Activated CD8-positive, alpha-beta memory T cell treated with anti-CD3 and anti-CD28 coated beads, Interleukin-2, amount 50 U/mL, for 1 hour (primary cell): ENCODE data around the gene ARHGEF7.

Experiments used
- DNase-seq: peaks from one replicate; pipeline ENCODE4 v3.0.0-alpha.2; 2020; ENCODE audit errors: extremely low read depth

Gene ARHGEF7

GRCh38 chr13:111275995-111276618 is 161.0 kb downstream of the ARHGEF7 start:
- no peak for DNase-seq

DNA sequence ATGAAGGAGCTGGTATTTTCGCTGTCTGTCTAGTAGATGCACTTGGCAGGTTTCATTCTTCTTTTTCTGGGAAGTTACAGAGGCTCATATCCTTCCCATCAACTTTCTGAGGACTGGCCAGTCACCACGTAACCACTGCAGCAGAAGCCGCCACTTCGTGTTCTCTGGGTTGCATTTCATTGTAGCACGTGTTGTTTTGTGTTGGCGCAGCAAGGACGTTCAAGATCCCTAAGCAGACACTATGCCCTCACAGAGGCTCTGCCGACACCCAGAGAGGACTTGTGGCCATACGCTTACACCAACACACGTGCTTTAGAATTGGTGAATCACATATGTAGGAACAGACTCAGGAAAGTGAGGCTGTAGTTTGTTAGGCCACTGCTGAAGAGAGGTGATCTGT is 163.1 kb downstream of the ARHGEF7 start:
- no peak for DNase-seq

GRCh38 chr13:111278743-111279652 is 163.9 kb downstream of the ARHGEF7 start:
- DNase-seq: no peak

- DNase-seq: no peak
Observed at GRCh38 chr13:111280226-111280625, 165.1 kb downstream of the ARHGEF7 start.

GRCh38 chr13:111280681-111281585 is 165.8 kb downstream of the ARHGEF7 start:
- DNase-seq: no peak

GRCh38 chr13:111281751-111282311 is 166.7 kb downstream of the ARHGEF7 start:
- no peak for DNase-seq

GRCh38 chr13:111282425-111282824 is 167.3 kb downstream of the ARHGEF7 start:
- no peak for DNase-seq

GRCh38 chr13:111282997-111283396 is 167.9 kb downstream of the ARHGEF7 start:
- no peak for DNase-seq

- no peak for DNase-seq
Observed at GRCh38 chr13:111283457-111283856, 168.3 kb downstream of the ARHGEF7 start.

- no peak for DNase-seq
Observed at GRCh38 chr13:111283991-111284390, 168.9 kb downstream of the ARHGEF7 start.

DNA sequence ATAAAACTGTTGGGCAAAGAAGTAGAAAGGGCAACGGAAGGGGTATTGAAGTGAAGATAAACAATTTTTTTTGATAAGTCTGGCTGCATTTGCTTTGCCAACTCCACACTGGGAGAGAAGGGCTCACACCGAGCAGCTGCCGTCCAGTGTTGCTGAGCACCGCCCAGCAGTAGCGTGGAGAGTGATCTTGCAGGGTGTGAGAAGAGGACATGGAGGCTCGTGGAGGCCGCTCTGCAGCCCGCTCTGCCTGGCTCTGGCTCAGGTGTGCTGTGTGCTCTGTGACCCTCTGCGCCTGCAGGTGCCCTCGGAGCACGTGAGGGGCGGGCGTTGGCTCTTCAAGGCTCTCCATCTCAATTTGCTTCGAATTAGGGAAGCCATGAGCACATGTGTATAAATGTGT is 169.5 kb downstream of the ARHGEF7 start:
- DNase-seq: no peak

- no peak for DNase-seq
Observed at GRCh38 chr13:111286162-111286561, 171.1 kb downstream of the ARHGEF7 start.

DNA sequence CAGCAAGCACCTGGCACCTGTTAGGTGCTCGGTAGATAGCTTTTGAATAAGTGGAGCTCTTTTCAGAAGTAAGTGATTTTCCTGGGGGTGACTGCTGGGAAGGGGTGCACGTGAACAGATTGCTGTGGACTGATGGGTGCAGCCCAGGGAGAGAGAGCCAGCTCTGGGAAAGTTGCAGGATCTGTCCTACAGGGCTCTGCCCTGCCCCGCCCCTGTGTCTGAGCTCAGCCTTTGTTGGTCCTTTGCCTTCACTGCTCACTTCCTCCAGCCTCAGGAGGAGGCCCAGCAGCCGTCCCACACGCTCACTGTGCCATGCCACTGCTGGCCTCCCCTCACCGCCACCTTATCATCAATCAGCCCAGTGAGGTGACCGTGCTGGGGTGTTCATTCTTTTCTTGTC is 171.6 kb downstream of the ARHGEF7 start:
- no peak for DNase-seq

DNA sequence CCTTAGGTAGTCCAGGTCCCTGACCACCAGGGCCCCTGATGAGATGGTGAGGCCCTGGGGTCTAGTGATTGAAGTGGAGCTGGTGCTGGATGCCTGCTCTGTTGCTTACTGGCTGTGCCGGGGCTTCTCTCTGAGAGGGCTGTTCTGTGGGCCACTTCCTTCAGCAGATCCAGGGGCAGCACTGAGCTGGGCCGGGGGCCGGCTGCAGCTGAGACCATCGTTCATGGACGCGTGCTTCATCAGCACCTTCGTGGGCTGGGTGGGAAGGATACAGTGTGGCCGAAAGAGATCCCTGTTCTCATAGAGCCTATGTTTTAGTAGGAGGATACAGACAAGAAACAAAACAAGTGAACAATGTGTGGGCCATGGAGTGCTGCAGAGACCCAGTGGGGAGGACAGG is 172.1 kb downstream of the ARHGEF7 start:
- DNase-seq: no peak

DNA sequence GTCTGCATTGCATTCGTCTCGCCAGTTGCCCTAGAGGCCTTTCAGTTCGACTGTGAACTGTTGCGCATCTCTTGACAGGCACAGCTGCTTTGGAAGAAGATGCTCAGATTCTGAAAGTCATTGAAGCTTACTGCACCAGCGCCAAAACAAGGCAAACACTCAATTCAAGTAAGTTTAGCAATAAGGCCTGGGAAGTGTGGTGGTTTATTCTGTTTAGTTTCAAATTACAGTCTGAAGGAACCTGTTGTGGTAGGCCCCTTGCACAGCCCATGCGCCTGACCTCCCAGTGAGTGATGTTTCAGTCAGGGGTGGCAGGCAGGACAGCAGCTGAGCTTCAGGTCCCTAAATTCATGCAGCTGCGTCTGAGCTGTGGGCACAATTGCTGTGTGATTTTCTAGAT is 173.2 kb downstream of the ARHGEF7 start:
- no peak for DNase-seq

- DNase-seq: no peak
Observed at GRCh38 chr13:111289251-111289650, 174.1 kb downstream of the ARHGEF7 start.

GRCh38 chr13:111291908-111292307 is 176.8 kb downstream of the ARHGEF7 start:
- no peak for DNase-seq

DNA sequence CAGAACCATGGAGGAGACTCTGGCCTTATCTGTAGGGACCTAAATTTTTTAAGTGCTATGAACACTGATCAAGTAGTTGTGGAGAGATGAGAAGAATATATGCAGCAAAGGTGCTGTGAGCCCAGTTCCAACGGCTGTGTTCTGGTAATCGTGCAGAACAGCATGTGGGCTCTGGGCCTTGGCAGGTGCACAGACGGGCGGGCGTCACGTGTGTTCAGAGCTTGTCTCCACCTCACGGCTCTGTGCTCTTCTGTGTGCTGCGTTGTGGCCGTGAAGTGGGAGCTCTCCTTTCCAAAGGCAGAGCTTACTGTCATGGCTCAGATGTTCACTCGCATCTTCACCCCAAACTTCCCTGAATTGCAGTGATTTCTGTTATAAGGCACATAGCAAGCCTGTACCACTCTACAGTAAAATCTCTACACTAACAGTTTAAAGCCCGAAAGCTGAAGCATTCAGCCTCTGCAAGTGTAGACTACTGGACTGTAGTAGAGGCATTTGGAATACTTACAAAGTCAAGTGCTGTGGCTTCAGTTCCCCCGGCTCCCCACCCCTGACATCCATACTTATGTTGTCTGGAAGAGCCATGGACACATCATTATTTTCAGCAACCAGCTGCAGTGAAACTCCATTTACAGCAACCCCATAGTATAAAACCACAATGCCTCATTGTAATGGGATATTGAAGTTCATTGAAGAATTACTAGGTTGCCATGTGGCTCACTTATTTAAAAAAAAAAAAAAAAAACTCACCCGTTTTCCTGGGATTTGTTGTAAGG is 177.8 kb downstream of the ARHGEF7 start:
- no peak for DNase-seq

DNA sequence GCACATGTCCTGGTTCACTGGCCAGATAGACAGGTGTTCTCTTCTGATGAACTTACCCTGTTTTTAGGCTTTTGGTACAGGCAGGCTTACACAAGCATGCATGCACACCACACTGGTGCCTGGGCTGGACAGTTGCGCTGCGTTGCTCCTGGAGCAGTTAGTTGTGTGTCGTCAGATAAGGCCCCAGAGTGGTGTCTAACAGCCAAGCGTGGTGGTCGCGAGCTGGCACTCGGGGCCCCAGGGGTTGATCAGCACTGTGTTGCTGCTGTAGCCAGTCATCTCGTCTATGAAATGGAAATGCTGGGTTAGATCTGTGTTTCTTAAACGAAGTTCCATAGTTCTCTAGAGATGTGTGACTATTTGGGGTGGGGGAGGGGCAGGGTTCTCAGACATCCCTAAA is 180.8 kb downstream of the ARHGEF7 start:
- DNase-seq: no peak

DNA sequence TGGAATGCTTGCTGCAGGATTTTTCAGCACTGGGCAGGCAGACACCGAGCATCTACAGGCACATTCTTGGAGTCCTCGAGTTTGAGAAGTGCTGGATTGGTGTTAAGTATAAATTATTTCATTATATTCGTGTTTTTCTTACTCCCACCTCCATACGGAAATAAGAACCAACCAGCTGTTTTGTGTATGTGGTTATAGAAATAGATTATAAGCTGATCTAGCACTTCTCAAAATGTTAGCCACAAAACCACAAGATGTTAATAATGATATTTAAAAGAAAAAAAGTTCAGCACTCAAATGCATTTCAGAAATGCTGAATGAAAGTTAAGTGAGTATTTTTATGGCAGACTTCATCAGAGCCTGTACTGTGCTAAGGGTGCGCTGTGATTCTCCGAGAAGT is 181.3 kb downstream of the ARHGEF7 start:
- DNase-seq: no peak
